HPDE6-E6E7 (cell line): ENCODE measurements around the gene PID1.

Experiments
- DNase-seq: peaks from one replicate; pipeline ENCODE4 v3.0.0; 2011; ENCODE audit warnings: missing footprints; ENCODE audit errors: extremely low spot score

Gene PID1

GRCh38 chr2:229169751-229170150 lies 101.3 kb downstream of the PID1 start:
- DNase-seq, result no peak

GRCh38 chr2:229164545-229165249 lies 106.4 kb downstream of the PID1 start:
- no peak for DNase-seq

- no peak for DNase-seq
Measured at GRCh38 chr2:229163893-229164292, 107.2 kb downstream of the PID1 start.

GRCh38 chr2:229162015-229162414 lies 109.1 kb downstream of the PID1 start:
- DNase-seq, result no peak

GRCh38 chr2:229160984-229161383 lies 110.1 kb downstream of the PID1 start:
- DNase-seq, result no peak

GRCh38 chr2:229160180-229160579 lies 110.9 kb downstream of the PID1 start:
- DNase-seq, result no peak

- no peak for DNase-seq
Measured at GRCh38 chr2:229159405-229159804, 111.7 kb downstream of the PID1 start.

GRCh38 chr2:229154381-229154780 lies 116.7 kb downstream of the PID1 start:
- DNase-seq, result no peak

- no peak for DNase-seq
Measured at GRCh38 chr2:229153951-229154350, 117.1 kb downstream of the PID1 start.

GRCh38 chr2:229153267-229153666 lies 117.8 kb downstream of the PID1 start:
- no peak for DNase-seq

- DNase-seq, result no peak
Measured at GRCh38 chr2:229152674-229153073, 118.4 kb downstream of the PID1 start.

- DNase-seq, result no peak
Measured at GRCh38 chr2:229150317-229150716, 120.8 kb downstream of the PID1 start.

GRCh38 chr2:229141424-229142025 lies 129.6 kb downstream of the PID1 start:
- no peak for DNase-seq

GRCh38 chr2:229137639-229138038 lies 133.4 kb downstream of the PID1 start:
- no peak for DNase-seq

- no peak for DNase-seq
Measured at GRCh38 chr2:229137066-229137465, 134.0 kb downstream of the PID1 start.

GRCh38 chr2:229133155-229133772 lies 137.8 kb downstream of the PID1 start:
- peak; percentile 12 for DNase-seq

- no peak for DNase-seq
Measured at GRCh38 chr2:229132236-229132635, 138.9 kb downstream of the PID1 start.

- DNase-seq, result no peak
Measured at GRCh38 chr2:229130522-229130921, 140.6 kb downstream of the PID1 start.

- DNase-seq, result no peak
Measured at GRCh38 chr2:229129738-229130371, 141.2 kb downstream of the PID1 start.

- no peak for DNase-seq
Measured at GRCh38 chr2:229127471-229127870, 143.6 kb downstream of the PID1 start.

GRCh38 chr2:229126066-229126465 lies 145.0 kb downstream of the PID1 start:
- DNase-seq, result no peak

GRCh38 chr2:229124136-229124535 lies 147.0 kb downstream of the PID1 start:
- DNase-seq, result no peak

- no peak for DNase-seq
Measured at GRCh38 chr2:229118927-229119326, 152.2 kb downstream of the PID1 start.
